Ovary (tissue), 3 donors: ENCODE results near the gene PRKD3.

Source experiments
- EP300 ChIP-seq: sonication (generic); formaldehyde crosslinking; IDR thresholded peaks from one replicate; pipeline ENCODE4 v1.6.1; 2017; ENCODE audit warnings: antibody characterized with exemption
- TF ChIP-seq, protein P1 (sequence below), 3 donors: fragments of 450-650 bp in 2 of 3; fragments of 200-600 bp in 1 of 3; IDR thresholded peaks; one replicate each; pipeline versions ENCODE4 v1.5.1 to v1.8.0; 2016 to 2022; ENCODE audit warnings: antibody characterized with exemption in 3 of 3, mild to moderate bottlenecking in 1 of 3
- donor health status: DM: no; HTN: no; CAD: no.

DNA sequence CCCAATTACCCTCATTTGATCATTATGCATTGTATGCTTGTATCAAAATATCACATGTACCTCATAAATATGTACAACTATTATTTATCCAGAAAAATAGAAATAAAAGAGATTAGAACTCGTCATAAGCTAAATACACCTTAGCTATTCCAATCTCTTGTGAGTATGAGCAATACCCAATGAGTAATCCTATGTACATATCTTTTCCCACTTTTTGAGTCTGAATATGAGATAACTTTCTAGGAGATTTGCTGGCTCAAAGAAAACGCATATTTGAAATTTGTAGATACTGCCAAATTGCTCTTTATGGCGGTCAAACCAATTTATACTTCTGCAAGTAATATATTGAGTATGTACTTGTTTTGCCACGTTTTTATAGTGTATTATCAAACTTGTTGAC lies 24.1 kb downstream of the PRKD3 start:
- TF ChIP-seq EP300: no peak
- TF ChIP-seq, protein P1, sequence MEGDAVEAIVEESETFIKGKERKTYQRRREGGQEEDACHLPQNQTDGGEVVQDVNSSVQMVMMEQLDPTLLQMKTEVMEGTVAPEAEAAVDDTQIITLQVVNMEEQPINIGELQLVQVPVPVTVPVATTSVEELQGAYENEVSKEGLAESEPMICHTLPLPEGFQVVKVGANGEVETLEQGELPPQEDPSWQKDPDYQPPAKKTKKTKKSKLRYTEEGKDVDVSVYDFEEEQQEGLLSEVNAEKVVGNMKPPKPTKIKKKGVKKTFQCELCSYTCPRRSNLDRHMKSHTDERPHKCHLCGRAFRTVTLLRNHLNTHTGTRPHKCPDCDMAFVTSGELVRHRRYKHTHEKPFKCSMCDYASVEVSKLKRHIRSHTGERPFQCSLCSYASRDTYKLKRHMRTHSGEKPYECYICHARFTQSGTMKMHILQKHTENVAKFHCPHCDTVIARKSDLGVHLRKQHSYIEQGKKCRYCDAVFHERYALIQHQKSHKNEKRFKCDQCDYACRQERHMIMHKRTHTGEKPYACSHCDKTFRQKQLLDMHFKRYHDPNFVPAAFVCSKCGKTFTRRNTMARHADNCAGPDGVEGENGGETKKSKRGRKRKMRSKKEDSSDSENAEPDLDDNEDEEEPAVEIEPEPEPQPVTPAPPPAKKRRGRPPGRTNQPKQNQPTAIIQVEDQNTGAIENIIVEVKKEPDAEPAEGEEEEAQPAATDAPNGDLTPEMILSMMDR (IDR thresholded peaks at IDR 0.05): no peak
